Activated naive CD8-positive, alpha-beta T cell treated with anti-CD3 and anti-CD28 coated beads for 36 hours (primary cell): ENCODE data around the gene KCNH8. TPM values are rescaled to one million over a fixed set of nuclear protein-coding genes. Genes with fewer than 3 reads are reported as not detected.

Experiments used
- DNase-seq: peaks from one replicate; pipeline ENCODE4 v3.0.0; 2021
- H3K27ac Mint-ChIP-seq: one replicate; pipeline ENCODE4 v1.8.0; 2022; ENCODE audit warnings: mild to moderate bottlenecking, moderate library complexity, mixed read lengths
- H3K27me3 Mint-ChIP-seq: one replicate; pipeline ENCODE4 v1.8.0; 2022; ENCODE audit warnings: mild to moderate bottlenecking, mixed read lengths
- H3K36me3 Mint-ChIP-seq: one replicate; pipeline ENCODE4 v1.8.0; 2021; ENCODE audit warnings: mild to moderate bottlenecking, mixed read lengths
- H3K4me1 Mint-ChIP-seq: one replicate; pipeline ENCODE4 v1.8.0; 2021; ENCODE audit warnings: mixed read lengths
- H3K4me3 Mint-ChIP-seq: one replicate; pipeline ENCODE4 v1.8.0; 2022; ENCODE audit warnings: mild to moderate bottlenecking, moderate library complexity, mixed read lengths
- H3K9me3 Mint-ChIP-seq: one replicate; pipeline ENCODE4 v1.8.0; 2022; ENCODE audit warnings: mixed read lengths
- total RNA-seq, 2 experiments: library from RNA; stranded (reverse); gene quantifications; one replicate each; pipeline ENCODE4 v1.2.3, GENCODE V29; 2021

KCNH8 gene
- total RNA-seq, 2 experiments from 2014 or later, result 0.04 TPM; not detected in 1

DNA sequence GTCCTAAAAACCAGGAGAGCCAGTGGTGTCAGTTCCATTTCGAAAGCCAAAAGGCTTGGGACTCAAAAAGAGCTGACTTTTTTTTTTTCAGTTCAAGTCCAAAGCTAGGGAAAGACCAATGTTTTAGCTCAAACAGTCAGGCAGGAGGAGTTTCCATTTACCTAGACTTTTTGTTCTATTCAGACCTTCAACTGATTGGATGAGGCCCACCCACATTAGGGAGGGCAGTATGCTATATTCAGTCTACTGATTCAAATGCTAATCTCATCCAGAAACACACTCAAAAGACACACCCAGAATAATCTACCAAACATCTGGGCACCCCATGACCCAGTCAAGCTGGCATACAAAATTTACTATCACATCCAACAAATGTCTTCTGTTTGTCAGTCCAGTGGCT is 374.0 kb downstream of the KCNH8 start:
- Mint-ChIP-seq H3K27me3 (no peaks in the 10 kb centered on the region), H3K27ac (no peak overlapping the region), H3K4me1 (no peaks in the 10 kb centered on the region), H3K4me3 (no peak overlapping the region), H3K9me3 (peaks cover 2% of the 10 kb centered on the region), H3K36me3 (no peaks in the 10 kb centered on the region)
- DNase-seq, result no peak

GRCh38 chr3:19526071-19526470 is 377.8 kb downstream of the KCNH8 start:
- DNase-seq, result no peak
- no peak overlapping the region for H3K27ac Mint-ChIP-seq
- H3K9me3 Mint-ChIP-seq, result peaks cover 2% of the 10 kb centered on the region
- H3K4me1 Mint-ChIP-seq, result no peaks in the 10 kb centered on the region
- H3K36me3 Mint-ChIP-seq, result no peaks in the 10 kb centered on the region
- no peaks in the 10 kb centered on the region for H3K27me3 Mint-ChIP-seq
- no peak overlapping the region for H3K4me3 Mint-ChIP-seq

DNA sequence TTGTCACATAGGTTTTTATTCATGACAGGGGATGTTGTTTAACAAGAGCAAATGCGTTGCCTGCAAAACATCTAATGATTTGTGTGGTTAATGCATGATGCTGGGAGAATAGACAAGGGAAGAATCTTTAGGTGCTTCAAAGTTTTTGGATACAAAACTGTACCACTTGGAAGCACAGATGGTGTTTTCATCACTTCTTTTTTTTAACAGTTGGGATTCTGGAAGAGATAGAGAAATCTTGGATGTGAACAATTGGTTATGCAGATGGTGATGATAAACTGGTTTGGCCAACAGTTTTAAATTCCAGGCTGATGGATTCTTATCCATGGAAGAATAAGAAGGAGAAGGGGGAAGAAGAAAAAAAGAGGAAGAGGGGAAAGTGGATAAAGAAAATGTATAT is 379.4 kb downstream of the KCNH8 start:
- no peak for DNase-seq
- Mint-ChIP-seq H3K4me3 (no peak overlapping the region), H3K27me3 (no peaks in the 10 kb centered on the region), H3K27ac (no peak overlapping the region), H3K4me1 (no peaks in the 10 kb centered on the region), H3K36me3 (no peaks in the 10 kb centered on the region), H3K9me3 (no peaks in the 10 kb centered on the region)

GRCh38 chr3:19531426-19531825 is 383.1 kb downstream of the KCNH8 start:
- Mint-ChIP-seq H3K36me3 (no peaks in the 10 kb centered on the region), H3K27ac (no peak overlapping the region), H3K9me3 (no peaks in the 10 kb centered on the region), H3K4me3 (no peak overlapping the region), H3K4me1 (no peaks in the 10 kb centered on the region), H3K27me3 (no peaks in the 10 kb centered on the region)
- no peak for DNase-seq

- Mint-ChIP-seq H3K4me1 (no peaks in the 10 kb centered on the region), H3K4me3 (no peak overlapping the region), H3K27me3 (peaks cover 12% of the 10 kb centered on the region), H3K9me3 (no peaks in the 10 kb centered on the region), H3K36me3 (no peaks in the 10 kb centered on the region), H3K27ac (peak overlapping the region; percentile 34)
- no peak for DNase-seq
These were observed 391.4 kb downstream of the KCNH8 start for GRCh38 chr3:19539518-19540392.

DNA sequence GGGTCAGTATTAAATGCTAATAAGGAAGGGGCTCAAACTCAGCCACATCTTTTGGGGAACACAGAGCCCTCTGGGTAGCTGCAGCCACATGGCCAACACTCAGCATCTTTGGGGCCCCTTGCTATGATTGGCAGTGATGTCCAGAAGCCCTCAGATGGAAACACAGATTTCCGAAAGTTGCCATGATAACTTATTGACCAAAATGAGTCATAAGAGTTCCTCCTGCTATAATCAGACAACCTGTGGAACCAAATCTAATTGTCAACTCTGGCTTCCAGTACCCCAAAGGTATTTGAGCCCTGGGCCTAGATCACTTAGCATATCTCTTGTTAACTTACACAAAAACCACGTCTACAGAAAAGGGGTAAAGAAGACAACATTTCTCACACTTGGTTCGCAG is 392.2 kb downstream of the KCNH8 start:
- Mint-ChIP-seq H3K4me1 (no peaks in the 10 kb centered on the region), H3K9me3 (no peaks in the 10 kb centered on the region), H3K4me3 (no peak overlapping the region), H3K27ac (no peak overlapping the region), H3K27me3 (peaks cover 12% of the 10 kb centered on the region), H3K36me3 (no peaks in the 10 kb centered on the region)
- no peak for DNase-seq

GRCh38 chr3:19541284-19541683 is 393.0 kb downstream of the KCNH8 start:
- Mint-ChIP-seq H3K4me1 (no peaks in the 10 kb centered on the region), H3K4me3 (no peak overlapping the region), H3K36me3 (no peaks in the 10 kb centered on the region), H3K27me3 (peaks cover 12% of the 10 kb centered on the region), H3K9me3 (no peaks in the 10 kb centered on the region), H3K27ac (no peak overlapping the region)
- no peak for DNase-seq

GRCh38 chr3:19543212-19543841 is 395.0 kb downstream of the KCNH8 start:
- H3K36me3 Mint-ChIP-seq, result no peaks in the 10 kb centered on the region
- H3K9me3 Mint-ChIP-seq, result no peaks in the 10 kb centered on the region
- H3K27me3 Mint-ChIP-seq, result peaks cover 12% of the 10 kb centered on the region
- H3K27ac Mint-ChIP-seq, result no peak overlapping the region
- DNase-seq, result no peak
- no peaks in the 10 kb centered on the region for H3K4me1 Mint-ChIP-seq
- no peak overlapping the region for H3K4me3 Mint-ChIP-seq

- Mint-ChIP-seq H3K9me3 (peaks cover 2% of the 10 kb centered on the region), H3K4me1 (no peaks in the 10 kb centered on the region), H3K36me3 (no peaks in the 10 kb centered on the region), H3K27me3 (no peaks in the 10 kb centered on the region), H3K4me3 (no peak overlapping the region), H3K27ac (no peak overlapping the region)
- no peak for DNase-seq
These were observed 399.6 kb downstream of the KCNH8 start for GRCh38 chr3:19547665-19548464.

GRCh38 chr3:19559724-19560442 is 411.6 kb downstream of the KCNH8 start:
- Mint-ChIP-seq H3K27me3 (no peaks in the 10 kb centered on the region), H3K4me1 (no peaks in the 10 kb centered on the region), H3K4me3 (no peak overlapping the region), H3K36me3 (no peaks in the 10 kb centered on the region), H3K9me3 (no peaks in the 10 kb centered on the region), H3K27ac (no peak overlapping the region)
- no peak for DNase-seq

DNA sequence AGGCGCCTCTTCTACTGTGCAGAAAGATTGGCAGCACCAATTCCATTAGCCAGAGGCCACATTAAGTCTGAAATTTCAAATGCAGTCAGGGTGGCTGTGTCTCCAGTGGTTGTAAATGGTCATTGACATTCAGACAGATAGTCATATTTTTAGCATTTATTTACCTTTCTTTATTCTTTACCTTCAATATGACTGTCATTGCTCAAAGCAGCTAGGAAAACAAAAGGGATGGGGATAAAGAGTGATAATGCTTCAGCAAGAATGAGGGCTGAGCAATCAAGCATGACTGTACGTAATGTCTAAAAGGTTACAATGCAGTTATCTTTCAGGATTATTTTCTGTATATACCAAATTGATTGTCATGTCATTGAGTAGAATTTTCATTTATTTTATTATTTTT is 425.3 kb downstream of the KCNH8 start:
- H3K27ac Mint-ChIP-seq, result no peak overlapping the region
- H3K4me1 Mint-ChIP-seq, result no peaks in the 10 kb centered on the region
- no peak for DNase-seq
- no peaks in the 10 kb centered on the region for H3K36me3 Mint-ChIP-seq
- H3K27me3 Mint-ChIP-seq, result peaks cover 4% of the 10 kb centered on the region
- no peak overlapping the region for H3K4me3 Mint-ChIP-seq
- H3K9me3 Mint-ChIP-seq, result no peaks in the 10 kb centered on the region

DNA sequence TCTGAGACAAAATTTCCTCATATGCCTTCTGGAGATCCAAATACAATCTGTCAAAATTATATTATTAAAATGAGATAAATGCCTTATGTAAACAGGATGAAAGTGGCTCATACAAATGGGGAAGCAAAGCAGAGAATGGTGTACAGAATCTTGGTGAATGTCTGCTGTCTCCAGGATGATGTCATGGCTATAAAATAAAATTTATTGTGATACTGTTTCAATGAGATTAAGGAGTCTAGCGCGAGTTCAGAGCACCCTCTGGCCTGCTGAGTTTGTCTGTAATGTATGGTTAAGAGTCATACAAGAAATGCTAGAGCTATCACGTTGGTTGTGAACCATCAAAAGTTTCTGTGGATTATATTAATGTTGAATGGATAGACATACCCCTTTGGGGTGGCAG is 426.0 kb downstream of the KCNH8 start:
- Mint-ChIP-seq H3K4me3 (no peak overlapping the region), H3K27ac (no peak overlapping the region), H3K9me3 (no peaks in the 10 kb centered on the region), H3K27me3 (peaks cover 4% of the 10 kb centered on the region), H3K36me3 (no peaks in the 10 kb centered on the region), H3K4me1 (no peaks in the 10 kb centered on the region)
- no peak for DNase-seq

DNA sequence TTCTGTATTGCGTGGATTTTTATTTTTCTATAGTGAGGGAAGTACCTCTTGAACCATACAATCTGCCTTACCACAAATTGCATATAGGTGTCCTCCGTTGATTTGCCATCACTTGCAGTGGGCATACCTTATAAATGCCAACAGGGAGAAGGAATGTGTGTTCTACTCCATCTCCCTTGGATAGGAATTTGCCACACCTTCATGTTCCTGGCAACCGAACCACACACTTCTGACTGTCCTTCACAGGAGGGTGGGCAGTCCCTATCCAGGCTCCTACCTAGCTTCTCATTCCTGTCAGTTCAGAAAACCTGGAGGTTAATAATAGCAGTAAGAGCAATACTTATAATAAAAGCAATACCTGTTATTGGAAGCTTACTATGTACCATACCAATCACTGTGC is 428.0 kb downstream of the KCNH8 start:
- Mint-ChIP-seq H3K9me3 (no peaks in the 10 kb centered on the region), H3K27me3 (peaks cover 4% of the 10 kb centered on the region), H3K4me1 (no peaks in the 10 kb centered on the region), H3K36me3 (no peaks in the 10 kb centered on the region), H3K27ac (no peak overlapping the region), H3K4me3 (no peak overlapping the region)
- DNase-seq, result no peak
